Smooth muscle cell of the brain vasculature (primary cell): ENCODE measurements around the gene CCDC69.

Source experiments
- DNase-seq: peaks from one replicate; pipeline ENCODE4 v3.0.0-alpha.2; 2012; ENCODE audit warnings: low read depth, low spot score

Gene CCDC69

DNA sequence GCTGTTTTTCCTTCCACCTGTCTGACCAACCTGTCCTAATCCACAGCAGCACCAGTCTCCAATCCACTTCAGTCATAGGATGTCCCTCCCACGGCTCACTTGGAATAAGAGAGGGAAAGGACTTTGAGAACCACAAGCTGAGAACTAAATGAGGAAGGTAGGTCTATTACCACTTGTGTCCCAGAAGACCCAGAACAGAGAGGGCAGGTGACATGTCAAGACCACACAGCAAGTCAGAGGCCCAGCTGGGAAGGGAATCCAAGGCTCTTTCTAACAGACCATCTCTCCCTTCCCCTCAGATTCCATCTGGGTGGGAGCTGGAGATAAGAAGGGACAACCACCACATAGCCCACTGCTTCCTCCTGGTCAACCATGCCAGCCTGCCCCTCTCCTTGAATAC is 81.0 kb downstream of the CCDC69 start:
- DNase-seq = no peak

DNA sequence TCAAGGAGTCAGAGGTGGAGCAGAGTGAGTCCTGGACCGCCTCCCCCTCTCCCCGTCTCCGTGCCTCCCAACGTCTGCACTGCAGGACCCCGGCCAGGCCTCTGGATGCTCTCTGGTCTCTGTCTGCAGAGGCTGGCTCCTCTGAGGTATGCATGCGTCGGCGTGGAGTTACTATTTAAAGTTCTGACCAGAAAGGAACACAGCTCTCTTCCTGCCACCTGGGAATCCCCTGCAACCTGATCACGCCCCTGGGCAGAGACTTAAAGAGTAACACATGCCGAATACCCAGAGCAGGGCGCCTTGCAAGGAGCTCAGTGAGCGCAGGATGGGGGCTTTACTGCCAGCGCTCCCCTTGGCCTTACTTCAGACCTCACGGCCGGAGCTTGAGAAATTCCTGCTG is 82.4 kb downstream of the CCDC69 start:
- DNase-seq = no peak

DNA sequence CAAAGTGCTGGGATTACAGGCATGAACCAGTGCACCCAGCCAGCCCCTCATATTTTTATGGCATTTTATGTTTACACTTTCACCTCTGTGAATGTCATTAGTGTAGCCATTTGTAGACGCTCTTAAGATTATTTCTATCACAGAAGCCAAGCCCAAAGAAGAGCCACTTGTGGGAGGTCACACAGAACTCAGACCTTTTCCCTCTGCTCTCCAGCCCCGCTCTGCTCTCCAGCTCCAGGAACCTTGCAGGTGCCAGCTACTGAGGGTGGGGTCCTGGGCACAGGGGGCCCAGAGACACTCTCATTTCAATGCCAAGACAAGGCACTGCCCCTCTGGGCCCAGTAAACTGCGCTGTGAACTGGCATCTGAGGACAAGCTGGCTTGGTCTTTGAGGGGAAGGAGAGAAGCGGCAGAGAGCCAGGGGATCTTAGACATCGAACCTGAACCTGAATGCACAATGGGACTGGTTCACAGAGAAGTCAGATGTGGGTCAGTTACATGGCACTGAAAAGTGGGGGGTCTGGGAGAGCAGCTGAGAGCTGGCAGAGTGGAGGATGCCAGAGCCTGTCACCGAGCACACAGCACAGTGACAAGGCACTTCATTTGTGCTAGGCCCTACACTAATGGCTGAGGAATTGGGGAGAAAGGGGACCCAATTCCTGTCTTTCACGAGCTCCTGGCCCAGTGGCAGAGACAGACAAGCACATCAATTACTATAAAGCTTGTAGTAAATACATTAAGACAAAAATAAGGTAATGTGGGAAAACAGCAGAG is 83.0 kb downstream of the CCDC69 start:
- DNase-seq = no peak

DNA sequence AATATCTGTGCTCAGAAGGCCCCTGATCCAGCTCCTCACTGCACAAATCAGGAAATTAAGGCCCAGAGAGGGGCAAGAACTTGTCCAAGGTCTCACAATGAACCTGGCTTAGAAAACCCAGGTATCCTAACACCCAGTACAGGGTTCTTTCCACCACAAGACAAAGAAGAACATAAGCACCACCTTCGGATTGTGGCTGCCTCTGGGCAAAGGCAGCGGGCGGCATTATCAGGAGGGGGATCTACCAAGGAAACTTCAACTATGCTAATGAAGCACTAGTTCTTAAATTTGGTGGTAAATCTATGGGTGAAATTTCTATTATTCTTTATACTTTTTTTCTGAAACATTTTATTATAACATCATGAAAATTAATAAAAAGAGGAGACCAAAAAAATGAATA is 84.2 kb downstream of the CCDC69 start:
- DNase-seq = no peak

DNA sequence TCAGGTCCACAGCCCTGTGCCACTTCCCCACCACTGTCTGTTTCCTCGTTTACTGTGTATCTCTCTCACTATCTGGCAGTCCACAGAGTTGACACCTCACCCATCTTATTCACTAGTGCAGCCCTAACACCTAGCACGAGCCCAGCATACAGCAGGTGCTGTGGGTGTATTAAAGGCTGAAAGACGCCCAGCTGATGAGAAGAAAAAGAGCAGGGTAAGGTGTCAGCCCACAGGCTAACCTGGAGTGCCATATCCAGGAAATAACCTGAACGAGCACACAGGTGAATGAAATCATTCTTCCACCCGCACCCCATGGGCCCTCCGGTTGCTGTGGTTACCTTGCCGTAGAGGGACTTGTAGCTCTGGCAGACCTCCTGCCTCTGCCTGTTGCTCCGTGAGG is 84.9 kb downstream of the CCDC69 start:
- DNase-seq = no peak

DNA sequence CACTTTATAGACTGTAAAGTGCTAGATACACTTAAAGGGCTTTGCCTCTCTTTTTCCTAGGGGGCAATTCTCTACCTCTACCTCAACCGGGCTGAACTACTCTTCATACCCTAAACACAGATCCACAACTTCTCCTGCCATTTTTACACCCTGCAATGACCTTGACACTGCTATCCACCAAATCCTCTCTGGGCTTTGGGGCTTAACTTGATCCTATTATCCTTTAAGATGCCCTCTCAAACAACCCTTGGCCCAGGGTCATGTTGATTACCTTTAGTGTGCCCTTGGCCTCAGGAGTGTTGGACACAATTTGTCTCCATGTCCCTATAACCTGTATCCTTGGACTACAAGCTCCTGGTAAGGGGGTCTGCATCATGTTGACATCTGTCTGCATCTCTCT is 85.8 kb downstream of the CCDC69 start:
- no peak for DNase-seq

DNA sequence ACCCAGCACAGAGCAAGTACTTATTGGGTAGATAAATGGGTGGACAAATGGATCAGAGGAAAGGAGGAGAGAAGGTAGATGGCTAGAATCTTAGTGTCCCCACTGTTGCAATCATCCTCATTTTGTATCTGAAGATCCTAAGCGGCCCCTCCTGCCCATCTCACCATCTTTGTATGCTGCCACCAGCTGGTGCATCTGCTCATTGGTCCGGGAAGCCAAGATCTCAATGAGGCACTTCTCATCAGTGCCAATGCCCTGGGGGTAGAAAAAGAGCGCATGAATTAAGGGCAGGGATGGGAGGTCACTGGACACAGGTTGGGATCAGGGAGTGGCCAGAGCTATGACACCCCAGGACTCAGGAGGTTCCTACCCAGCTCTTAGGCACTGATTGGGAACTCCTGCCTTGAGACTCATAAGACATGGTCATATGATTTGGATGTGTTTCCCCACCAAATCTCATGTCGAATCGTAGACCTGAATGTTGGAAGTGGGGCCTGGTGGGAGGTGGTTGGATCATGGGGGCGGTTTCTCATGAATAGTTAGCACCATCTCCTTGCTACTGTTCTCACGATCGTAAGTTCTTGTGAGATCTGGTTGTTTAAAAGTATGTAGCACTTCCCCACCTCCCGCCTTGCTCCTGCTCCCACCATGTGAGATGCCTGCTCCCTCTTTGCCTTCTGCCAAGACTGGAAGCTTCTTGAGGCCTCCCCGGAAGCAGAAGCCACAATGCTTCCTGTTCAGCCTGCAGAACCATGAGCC is 86.6 kb downstream of the CCDC69 start:
- no peak for DNase-seq

DNA sequence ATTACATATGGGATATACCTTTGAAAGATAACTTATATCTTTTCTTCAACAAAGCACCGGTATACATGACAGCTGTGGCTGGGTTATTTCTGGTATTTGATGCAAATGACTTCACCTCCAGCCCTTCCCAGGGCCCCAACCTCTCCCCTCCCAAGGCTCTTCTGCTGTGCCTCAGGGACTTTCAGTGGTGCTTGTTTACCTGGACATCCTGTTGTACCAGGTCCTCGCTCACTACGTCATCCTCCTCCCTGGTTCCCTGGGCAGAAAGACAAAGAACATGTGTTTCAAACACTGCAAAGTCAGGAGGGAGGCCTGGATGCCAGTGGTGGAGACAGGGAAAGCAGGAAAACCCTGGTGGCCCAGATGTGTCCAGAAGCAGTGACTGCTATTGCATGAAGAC is 89.7 kb downstream of the CCDC69 start:
- DNase-seq = no peak

DNA sequence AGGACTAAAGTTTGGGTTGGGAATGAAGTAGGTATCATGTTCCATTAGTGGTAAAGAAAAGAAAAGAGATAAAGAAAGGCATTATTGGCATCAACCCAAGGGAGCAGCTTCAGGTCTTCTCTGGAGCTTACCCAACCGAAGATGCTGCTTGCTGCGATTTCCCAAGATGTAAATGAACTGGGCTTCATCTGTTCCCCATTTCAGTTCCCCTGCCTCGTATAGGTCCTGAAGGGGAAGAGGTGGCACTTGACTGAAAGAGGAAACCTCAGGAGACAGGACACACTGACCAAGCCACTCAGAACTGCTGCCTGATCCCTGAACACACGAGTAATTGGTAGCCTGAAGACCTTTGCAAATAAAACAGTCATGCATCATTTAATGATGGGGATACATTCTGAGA is 90.9 kb downstream of the CCDC69 start:
- DNase-seq = no peak
